Measurements from ENCODE around the gene ATP6V1G1.

- TF ChIP-seq POLR2AphosphoS5 (IDR thresholded peaks at IDR 0.05; ENCODE audit: low read depth, low read length) (no peak), SIN3A (IDR thresholded peaks at IDR 0.05; ENCODE audit: borderline replicate concordance, insufficient read depth, low read length) (no peak), REST (IDR thresholded peaks at IDR 0.05; ENCODE audit: insufficient read depth in 1 of 2, low read depth in 2 of 2, low read length in 2 of 2) (no peak), FOXP2 (optimal IDR thresholded peaks at IDR 0.05; ENCODE audit: borderline replicate concordance, extremely low read depth, extremely low read length, insufficient read depth) (no peak), TAF1 (IDR thresholded peaks at IDR 0.05; ENCODE audit: borderline replicate concordance, insufficient read depth, low read length) (no peak)
Observed at GRCh38 chr9:114631166-114631565, 43.6 kb downstream of the ATP6V1G1 start.
